ENCODE results near the gene CNPY3.
"Not testable (repeated sequence)": the region's sequence is repeated elsewhere in the genome, so short reads cannot be mapped to it uniquely, and the experiment has no call there.

Gene CNPY3

GRCh38 chr6:42928986-42929820 lies at the start of gene CNPY3:
CNPY3 (plus strand) TSS chr6:42929480; CDS start chr6:42929571, 91 bp downstream.
- peak; percentile 93 to 94 for DNase-seq

- not testable (repeated sequence) for DNase-seq
These were observed 49.0 kb upstream of the CNPY3 start for GRCh38 chr6:42880240-42880817.

- DNase-seq: not testable (repeated sequence)
These were observed 48.4 kb upstream of the CNPY3 start for GRCh38 chr6:42880871-42881270.

DNA sequence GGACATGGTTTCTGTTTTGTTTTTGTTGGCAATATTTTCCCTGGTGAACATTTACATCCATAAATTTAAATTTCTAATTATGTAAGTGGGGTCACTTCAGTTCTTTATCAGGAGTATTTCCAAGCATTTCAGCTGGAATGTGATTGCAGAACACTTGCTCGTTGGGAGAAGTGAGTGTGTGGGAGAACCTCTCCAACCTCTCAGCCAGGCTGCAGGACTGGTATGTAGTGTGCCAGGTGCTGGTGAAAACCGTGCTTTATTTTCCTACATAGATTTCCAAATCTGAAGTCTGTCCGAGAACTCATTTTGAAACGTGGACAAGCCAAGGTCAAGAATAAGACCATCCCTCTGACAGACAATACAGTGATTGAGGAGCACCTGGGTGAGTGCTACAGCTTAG lies 43.6 kb upstream of the CNPY3 start:
- no peak for DNase-seq

- not testable (repeated sequence) for DNase-seq
These were observed 41.1 kb upstream of the CNPY3 start for GRCh38 chr6:42888201-42888600.

GRCh38 chr6:42889815-42890214 lies 39.5 kb upstream of the CNPY3 start:
- no peak for DNase-seq

DNA sequence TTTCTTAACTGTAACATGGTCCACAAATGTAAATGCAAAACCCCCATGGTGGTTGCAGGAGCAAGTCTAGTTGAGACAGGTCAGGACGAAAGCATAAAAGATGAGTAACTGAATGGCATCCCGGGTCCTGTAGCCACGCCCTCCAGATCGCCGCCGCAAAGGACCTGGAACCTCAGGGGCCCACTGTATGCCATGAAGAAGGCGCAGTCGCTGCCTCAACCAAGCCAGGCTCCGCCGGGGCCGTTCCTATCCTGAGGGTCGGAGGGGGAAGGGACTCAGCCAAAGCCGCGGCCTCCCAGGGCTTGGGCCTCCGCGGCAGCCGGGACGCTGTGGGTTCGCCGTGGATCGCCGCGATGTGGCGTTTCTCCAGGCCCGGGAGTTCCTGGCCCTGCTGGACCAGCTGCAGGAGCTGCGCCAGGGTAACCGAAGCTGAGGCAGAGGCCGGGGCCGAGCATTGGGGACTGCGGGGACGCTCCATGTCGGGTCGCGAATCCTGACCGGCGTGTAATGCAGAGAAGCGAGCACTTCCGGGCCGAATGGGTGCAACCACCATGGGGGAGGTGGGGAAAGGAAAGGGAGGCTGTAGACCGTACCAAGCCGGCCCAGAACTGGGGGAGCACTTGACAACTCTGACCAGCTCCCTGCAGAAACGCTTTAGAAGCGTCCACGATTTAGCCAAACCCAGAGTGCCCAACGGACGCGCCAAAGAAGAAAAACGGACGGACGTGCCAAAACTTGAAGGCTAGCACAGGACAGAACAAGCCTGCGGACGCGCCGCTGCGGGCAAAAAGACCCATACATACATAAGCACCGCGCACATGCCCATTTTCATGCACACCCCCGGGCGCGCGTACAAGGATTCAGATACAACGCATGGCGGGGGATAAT lies 38.7 kb upstream of the CNPY3 start:
- DNase-seq: peak; percentile 91

- DNase-seq: no peak
These were observed 38.0 kb upstream of the CNPY3 start for GRCh38 chr6:42891199-42891722.

DNA sequence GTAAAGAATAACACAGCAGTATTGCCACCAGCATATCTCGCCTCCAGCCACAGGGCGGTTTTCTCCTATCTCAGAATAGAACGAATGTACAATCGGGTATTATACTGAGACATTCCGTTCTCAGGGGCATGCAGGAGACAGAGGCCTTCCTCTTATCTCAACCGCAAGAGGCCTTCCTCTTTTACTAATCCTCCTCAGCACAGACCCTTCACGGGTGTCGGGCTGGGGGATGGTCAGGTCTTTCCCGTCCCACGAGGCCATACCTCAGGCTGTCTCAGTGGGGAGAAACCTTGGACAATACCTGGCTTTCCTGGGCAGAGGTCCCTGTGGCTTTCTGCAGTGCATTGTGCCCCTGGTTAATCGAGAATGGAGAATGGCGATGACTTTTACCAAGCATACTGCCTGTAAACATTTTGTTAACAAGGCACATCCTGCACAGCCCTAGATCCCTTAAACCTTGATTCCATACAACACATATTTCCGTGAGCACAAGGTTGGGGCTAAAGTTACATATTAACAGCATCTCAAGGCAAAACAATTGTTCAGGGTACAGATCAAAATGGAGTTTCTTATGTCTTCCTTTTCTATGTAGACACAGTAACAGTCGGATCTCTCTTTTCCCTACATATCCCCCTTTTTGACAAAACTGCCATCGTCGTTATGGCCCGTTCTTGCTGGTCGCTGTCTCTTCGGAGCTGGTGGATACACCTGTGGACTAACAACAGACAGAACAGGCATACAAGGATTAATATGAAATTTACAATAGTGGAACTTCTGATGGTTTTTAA lies 35.0 kb upstream of the CNPY3 start:
- DNase-seq: not testable (repeated sequence)

DNA sequence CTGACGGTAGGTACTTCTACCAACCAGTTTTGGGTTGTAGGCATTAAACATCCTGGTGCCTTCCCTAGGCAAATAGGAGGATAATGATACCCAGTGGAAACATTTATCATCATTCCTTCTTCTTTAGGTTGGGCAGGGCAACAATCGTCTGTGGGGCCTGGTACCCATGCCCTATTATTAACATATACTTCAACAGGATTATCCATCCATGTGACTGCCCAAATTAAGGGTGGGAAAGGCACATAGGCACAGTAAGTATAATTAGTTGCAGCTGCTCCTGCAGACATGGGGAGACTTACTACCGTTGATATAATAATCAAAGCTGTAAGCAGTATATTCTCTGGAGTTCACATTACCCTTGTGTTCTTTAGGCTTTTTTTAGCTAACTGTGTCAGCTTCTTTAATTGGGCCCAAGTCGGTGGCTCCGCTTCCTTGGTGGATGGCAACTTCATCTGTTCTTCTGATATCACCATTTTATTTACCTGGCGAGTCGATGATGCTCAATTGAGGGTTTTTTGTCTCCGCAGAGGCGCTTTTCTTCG lies 33.0 kb upstream of the CNPY3 start:
- no peak for DNase-seq

- DNase-seq: peak; percentile 67 to 83
These were observed 30.4 kb upstream of the CNPY3 start for GRCh38 chr6:42898891-42899361.

GRCh38 chr6:42899871-42900270 lies 29.4 kb upstream of the CNPY3 start:
- no peak for DNase-seq

GRCh38 chr6:42901538-42901957 lies 27.7 kb upstream of the CNPY3 start:
- DNase-seq: peak; percentile 57 to 74

GRCh38 chr6:42902429-42903263 lies 26.6 kb upstream of the CNPY3 start:
- DNase-seq: not testable (repeated sequence)

GRCh38 chr6:42904467-42904866 lies 24.8 kb upstream of the CNPY3 start:
- DNase-seq: no peak

- no peak for DNase-seq
These were observed 21.9 kb upstream of the CNPY3 start for GRCh38 chr6:42907336-42907735.

- no peak for DNase-seq
These were observed 19.4 kb upstream of the CNPY3 start for GRCh38 chr6:42909835-42910234.

GRCh38 chr6:42911171-42912021 lies 17.9 kb upstream of the CNPY3 start:
- no peak for DNase-seq

DNA sequence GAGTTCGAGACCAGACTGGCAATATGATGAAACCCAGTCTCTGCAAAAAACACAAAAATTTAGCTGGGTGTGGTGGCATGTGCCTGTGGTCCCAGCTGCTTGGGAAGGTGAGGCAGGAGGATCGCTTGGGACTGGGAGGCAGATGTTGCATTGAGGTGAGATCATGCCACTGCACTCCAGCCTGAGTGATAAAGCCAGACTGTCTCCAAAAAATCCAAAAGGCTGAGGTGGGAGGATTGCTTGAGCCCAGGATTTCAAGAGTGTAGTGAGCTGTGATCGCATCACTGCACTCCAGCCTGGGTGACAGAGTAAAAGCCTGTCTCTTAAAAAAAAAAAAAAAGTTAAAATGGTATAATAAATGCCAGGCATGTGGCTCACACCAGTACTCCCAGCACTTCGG lies 14.7 kb upstream of the CNPY3 start:
- no peak for DNase-seq

GRCh38 chr6:42915732-42916131 lies 13.5 kb upstream of the CNPY3 start, which contains the start of gene PTCRA:
PTCRA (plus strand) TSS chr6:42916053; CDS start chr6:42916070, 17 bp downstream.
- no peak for DNase-seq
